Anterior cingulate cortex (tissue), 58 donors: Measurements from ENCODE around the gene ANKRD11.
"Not testable (repeated sequence)": the region's sequence is repeated elsewhere in the genome, so short reads cannot be mapped to it uniquely, and the experiment has no call there.

Experiments used
- DNase-seq, 58 donors: peaks; one replicate each; lab custom pipeline; 2025; lab: John Stamatoyannopoulos, UW

ANKRD11 gene

GRCh38 chr16:89482817-89483205, 7.5 kb downstream of the ANKRD11 start:
- DNase-seq = no peak

- no peak for DNase-seq
Measured at GRCh38 chr16:89482150-89482816, 8.1 kb downstream of the ANKRD11 start.

- DNase-seq = no peak
Measured at GRCh38 chr16:89481356-89481955, 8.9 kb downstream of the ANKRD11 start.

- DNase-seq = no peak
Measured at GRCh38 chr16:89478576-89479221, 11.7 kb downstream of the ANKRD11 start.

GRCh38 chr16:89476811-89477261, 13.5 kb downstream of the ANKRD11 start:
- no peak for DNase-seq

GRCh38 chr16:89476379-89476778, 14.0 kb downstream of the ANKRD11 start:
- no peak for DNase-seq

GRCh38 chr16:89475144-89475543, 15.2 kb downstream of the ANKRD11 start:
- DNase-seq = no peak

GRCh38 chr16:89473791-89474414, 16.5 kb downstream of the ANKRD11 start:
- DNase-seq = no peak

GRCh38 chr16:89473136-89473712, 17.1 kb downstream of the ANKRD11 start:
- no peak for DNase-seq

GRCh38 chr16:89472711-89473075, 17.7 kb downstream of the ANKRD11 start:
- DNase-seq = no peak

GRCh38 chr16:89467382-89467781, 23.0 kb downstream of the ANKRD11 start:
- DNase-seq = no peak

- no peak for DNase-seq
Measured at GRCh38 chr16:89466920-89467319, 23.4 kb downstream of the ANKRD11 start.

GRCh38 chr16:89463312-89463711, 27.0 kb downstream of the ANKRD11 start:
- not testable (repeated sequence) for DNase-seq

- not testable (repeated sequence) for DNase-seq
Measured at GRCh38 chr16:89462639-89463038, 27.7 kb downstream of the ANKRD11 start.

- DNase-seq = not testable (repeated sequence)
Measured at GRCh38 chr16:89461890-89462289, 28.5 kb downstream of the ANKRD11 start.

GRCh38 chr16:89460556-89460955, 29.8 kb downstream of the ANKRD11 start:
- no peak for DNase-seq

- no peak for DNase-seq
Measured at GRCh38 chr16:89458967-89459366, 31.4 kb downstream of the ANKRD11 start.

- DNase-seq = no peak
Measured at GRCh38 chr16:89458551-89458950, 31.8 kb downstream of the ANKRD11 start.

- DNase-seq = no peak
Measured at GRCh38 chr16:89456419-89456959, 33.9 kb downstream of the ANKRD11 start.

GRCh38 chr16:89455692-89456091, 34.7 kb downstream of the ANKRD11 start:
- DNase-seq = no peak

- DNase-seq = no peak
Measured at GRCh38 chr16:89455178-89455577, 35.2 kb downstream of the ANKRD11 start.
